GM21526 (cell line): ENCODE measurements around the gene SCLY.
A peak's percentile ranks its signal among the peaks of the same experiment; 100 is the strongest.
"Not testable (repeated sequence)": the region's sequence is repeated elsewhere in the genome, so short reads cannot be mapped to it uniquely, and the experiment has no call there.

Experiments used
- ATAC-seq: cut with Tn5 transposase; IDR thresholded peaks from one replicate; pipeline ENCODE4 v1.9.1; 2021; ENCODE audit warnings: moderate library complexity; ENCODE audit not compliant: unreplicated experiment, low FRiP score

The SCLY gene

GRCh38 chr2:238039985-238040384, 20.8 kb upstream of the SCLY start:
- ATAC-seq = no peak

GRCh38 chr2:238040918-238041317, 19.9 kb upstream of the SCLY start:
- ATAC-seq = no peak

DNA sequence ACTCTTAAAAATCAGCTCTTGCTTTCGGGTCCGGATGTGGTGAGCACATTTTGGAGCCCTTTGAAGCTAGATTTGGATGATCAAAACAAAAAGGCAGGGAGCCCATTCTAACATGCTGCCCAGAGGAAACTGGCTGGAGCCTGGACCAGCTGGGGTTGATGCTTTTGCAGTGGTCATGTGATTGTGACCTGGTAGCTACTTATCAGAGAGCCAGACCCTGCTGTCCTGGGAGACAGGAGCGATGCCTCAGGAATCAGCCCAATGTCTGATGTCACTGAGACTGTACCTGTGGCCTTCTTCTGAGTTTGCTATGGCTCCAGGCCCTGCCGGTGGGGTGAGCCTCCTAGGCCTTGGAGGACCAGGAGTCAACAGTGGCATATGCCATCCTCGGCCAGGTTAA, 18.7 kb upstream of the SCLY start:
- ATAC-seq = no peak

- ATAC-seq = no peak
Observed at GRCh38 chr2:238042849-238043584, 17.8 kb upstream of the SCLY start.

- ATAC-seq = no peak
Observed at GRCh38 chr2:238043851-238044250, 16.9 kb upstream of the SCLY start.

- no peak for ATAC-seq
Observed at GRCh38 chr2:238045575-238045974, 15.2 kb upstream of the SCLY start.

DNA sequence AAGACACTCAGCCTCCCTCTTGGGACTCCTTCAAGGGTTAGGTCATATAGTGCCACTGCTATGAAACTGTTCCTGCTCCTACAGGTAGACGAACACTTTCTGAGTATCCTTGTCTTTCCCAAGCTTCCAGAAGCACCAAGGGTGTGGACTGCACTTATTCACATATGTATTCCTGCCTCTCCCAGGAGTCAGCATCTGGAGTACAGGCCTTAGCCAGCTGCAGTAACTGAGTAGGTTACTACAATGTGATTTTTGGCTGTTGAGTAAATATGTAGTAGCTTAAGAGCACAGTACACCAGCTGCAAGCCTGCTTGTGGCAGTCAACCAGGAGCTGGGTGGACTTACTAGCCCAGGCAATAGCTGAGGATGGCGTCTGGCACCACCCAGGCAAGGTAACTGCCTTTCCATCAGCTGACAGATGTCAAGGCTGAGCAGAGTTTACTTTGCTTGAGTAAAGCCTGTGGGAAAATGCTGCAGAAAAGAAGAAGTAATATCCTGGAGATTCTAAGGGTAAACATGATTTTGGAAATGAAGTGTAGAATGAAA, 14.0 kb upstream of the SCLY start:
- ATAC-seq = no peak

DNA sequence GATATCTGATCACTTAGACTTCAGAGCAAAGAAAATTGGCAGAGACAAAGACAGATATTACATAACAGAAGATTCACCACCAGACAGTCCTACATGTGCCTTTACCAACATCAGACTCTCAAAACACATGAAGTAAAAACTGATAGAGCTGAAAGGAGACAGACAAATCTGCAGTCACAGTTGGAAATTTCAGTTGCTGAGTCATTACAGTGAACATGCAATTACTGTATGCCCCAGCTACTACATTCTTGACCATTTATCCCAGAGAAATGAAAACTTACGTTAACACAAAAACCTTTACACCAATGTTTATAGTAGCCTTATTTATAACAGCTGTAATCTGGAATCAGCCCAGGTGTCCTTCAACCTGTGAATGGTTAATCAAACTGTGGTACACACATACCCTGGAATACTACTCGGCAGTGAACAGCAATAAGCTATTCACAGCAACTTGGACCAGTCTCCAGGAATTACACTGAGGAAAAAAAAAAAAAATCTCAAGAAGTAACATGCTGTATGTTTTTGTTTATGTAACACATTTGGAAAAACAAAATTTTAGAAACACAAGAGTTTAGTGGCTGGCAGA, 7.5 kb upstream of the SCLY start:
- no peak for ATAC-seq

- ATAC-seq = no peak
Observed at GRCh38 chr2:238055841-238056240, 5.0 kb upstream of the SCLY start.

DNA sequence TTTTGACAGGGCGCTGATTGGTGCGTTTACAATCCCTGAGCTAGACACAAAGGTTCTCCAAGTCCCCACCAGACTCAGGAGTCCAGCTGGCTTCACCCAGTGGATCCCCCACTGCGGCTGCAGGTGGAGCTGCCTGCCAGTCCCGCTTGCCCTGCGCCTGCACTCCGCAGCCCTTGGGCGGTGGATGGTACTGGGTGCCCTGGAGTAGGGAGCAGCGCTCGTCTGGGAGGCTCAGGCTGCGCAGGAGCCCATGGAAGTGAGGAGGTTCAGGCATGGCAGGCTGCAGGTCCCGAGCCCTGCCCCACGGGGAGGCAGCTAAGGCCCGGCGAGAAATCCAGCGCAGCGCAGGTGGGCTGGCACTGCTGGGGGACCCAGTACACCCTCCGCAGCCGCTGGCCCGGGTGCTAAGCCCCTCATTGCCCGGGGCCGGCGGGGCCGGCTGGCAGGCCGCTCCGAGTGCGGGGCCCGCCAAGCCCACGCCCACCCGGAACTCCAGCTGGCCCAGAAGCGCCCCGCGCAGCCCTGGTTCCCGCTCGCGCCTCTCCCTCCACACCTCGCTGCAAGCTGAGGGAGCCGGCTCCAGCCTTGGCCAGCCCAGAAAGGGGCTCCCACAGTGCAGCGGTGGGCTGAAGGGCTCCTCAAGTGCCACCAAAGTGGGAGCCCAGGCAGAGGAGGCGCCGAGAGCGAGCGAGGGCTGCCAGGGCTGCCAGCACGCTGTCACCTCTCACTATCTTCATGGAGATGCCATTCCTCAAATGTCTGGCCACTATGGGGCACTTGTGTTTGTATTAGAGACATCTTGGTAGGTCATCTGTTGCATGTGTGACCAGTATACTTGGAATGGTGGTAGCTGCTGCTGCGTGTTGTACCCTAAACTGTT, 2.9 kb upstream of the SCLY start:
- ATAC-seq = not testable (repeated sequence)

GRCh38 chr2:238059505-238059904, 1.3 kb upstream of the SCLY start:
- no peak for ATAC-seq

DNA sequence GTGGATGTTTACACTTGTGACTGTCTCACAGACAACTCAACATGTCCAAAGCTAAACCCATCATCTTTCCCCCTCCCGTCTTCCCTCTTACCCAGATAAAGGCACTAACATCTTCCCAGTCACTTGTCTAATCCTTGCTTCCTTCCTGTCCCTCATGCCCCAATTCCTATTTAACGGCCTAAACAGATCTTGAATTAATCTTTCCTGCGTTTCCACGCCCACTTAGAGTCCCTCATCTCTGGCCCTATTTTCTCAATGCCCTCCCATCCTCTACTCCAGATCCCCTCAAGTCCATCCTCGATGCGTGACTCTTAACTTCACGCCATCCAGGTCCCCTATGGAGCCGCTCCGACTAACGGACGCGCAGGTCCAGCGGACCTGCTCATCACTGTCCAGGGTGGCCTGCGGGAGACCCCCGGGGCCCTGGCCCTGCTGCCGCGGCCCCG, 682 bp upstream of the SCLY start:
- ATAC-seq = no peak

DNA sequence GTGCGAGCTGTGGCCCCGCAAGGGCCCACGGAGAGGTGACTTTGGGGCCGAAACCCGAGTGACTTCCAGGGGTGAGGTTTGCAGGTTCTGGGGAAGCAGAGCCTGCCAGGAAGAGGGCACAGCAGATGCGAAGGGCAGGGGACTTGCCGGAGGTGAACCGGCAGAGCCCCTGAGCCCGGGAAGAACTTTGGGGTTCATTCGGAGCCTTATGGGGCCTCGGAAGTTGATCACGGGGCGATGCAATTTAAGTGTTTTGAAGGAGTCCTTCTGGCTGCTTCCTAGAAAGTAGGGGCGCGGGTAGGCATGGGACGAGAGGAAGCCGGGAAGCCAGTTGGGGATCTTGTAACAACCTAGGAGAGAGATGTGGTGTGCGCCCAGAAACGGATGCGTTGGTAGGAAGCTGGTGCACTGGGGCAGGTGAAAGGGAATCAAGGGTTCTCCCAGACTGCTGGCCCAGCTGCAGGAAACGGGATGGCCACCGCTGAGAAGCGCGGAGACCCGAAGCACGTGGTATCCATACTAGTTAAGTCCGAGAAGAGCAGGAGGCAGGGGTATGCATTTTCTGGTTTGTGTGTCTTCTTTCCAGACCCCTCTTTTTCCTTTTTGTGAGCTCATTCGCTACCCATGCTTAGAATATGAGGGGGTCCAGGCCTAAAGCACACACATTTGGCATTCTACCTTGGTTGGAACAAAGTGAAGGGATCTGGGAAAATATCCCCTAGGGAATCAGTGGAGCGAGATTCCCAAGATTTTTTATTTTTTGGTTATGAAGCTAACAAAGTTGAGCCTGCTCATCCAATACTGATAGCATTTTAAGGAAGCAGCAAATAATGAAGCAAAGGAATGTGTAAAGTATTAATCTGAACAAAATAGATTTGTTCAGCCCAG, 758 bp downstream of the SCLY start:
- ATAC-seq = peak; percentile 1

GRCh38 chr2:238063414-238064189, 2.8 kb downstream of the SCLY start:
- ATAC-seq = no peak

DNA sequence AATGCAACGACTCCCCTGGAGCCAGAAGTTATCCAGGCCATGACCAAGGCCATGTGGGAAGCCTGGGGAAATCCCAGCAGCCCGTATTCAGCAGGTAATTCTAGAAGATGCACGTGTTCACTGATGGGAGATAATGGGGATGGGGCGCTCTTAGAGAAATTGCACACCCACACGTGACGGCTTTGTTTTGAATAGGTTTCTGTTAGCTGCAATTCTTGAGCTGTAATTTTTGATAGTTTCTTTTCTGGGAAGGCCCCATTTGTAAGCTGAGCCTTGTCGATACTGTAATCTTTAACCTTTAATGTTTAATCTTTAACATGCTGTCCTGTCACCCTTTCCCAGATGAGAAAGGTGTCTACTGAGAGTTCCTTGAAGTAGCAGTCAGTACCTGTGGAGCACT, 3.6 kb downstream of the SCLY start:
- ATAC-seq = no peak

DNA sequence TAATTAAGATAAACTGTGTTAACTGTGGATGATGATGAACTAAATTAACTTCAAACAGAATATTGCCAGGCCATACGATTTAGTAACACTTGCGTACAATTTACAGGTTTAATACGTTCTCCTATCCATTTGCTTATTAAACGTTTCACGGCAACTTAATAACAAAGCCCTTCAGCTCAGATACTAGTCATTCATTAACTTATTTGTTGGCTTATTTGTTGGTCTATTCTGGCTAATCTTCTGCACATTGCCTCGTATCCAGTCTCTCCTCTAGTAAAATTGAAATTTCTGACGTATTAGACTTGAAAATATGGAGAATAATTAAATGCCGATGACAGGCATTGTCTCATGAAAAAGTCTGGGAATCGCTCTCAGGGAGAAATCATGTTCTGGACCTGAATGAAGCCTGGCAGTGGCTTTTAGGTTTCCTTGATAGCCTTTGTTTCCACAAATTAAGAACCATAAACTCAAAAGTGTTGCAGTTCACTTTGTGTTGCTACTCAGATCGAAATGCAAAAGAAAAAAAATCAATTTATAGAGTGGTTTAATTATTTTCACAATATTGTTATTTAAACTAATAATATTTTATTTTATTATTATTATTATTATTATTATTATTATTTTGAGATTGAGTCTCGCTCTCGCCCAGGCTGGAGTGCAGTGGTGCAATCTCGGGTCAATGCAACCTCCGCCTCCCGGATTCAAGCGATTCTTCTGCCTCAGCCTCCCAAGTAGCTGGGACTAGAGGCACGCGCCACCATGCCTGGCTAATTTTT, 4.5 kb downstream of the SCLY start:
- ATAC-seq = no peak

- ATAC-seq = no peak
Observed at GRCh38 chr2:238066218-238066617, 5.4 kb downstream of the SCLY start.

- not testable (repeated sequence) for ATAC-seq
Observed at GRCh38 chr2:238066718-238067117, 5.9 kb downstream of the SCLY start.

- no peak for ATAC-seq
Observed at GRCh38 chr2:238067939-238068338, 7.1 kb downstream of the SCLY start.
